H9 (cell line): ENCODE measurements around the gene LZTFL1. TPM values are rescaled to one million over a fixed set of nuclear protein-coding genes. Genes with fewer than 3 reads are reported as not detected.
A peak's percentile ranks its signal among the peaks of the same experiment; 100 is the strongest.

Experiments used
- DNase-seq: peaks from one replicate; pipeline ENCODE4 v3.0.0-alpha.2; 2017
- H2AFZ ChIP-seq: one replicate; pipeline ENCODE4 v1.6.1; 2013; ENCODE audit warnings: mild to moderate bottlenecking, low read length, control low read depth, moderate library complexity
- H2AK5ac ChIP-seq: 2 replicates; pipeline ENCODE4 v1.6.1; 2013; ENCODE audit warnings: low read length, control low read depth, mixed read lengths; ENCODE audit not compliant: insufficient read length
- H2BK120ac ChIP-seq: one replicate; pipeline ENCODE4 v1.6.1; 2013; ENCODE audit warnings: low read depth, mild to moderate bottlenecking, low read length, control low read depth, inconsistent platforms; ENCODE audit not compliant: poor library complexity, severe bottlenecking
- H2BK12ac ChIP-seq: 2 replicates; pipeline ENCODE4 v1.6.1; 2013; ENCODE audit warnings: low read length, control low read depth, mixed read lengths, low read depth; ENCODE audit not compliant: insufficient read length
- H2BK15ac ChIP-seq: 2 replicates; pipeline ENCODE4 v1.6.1; 2013; ENCODE audit warnings: low read depth, low read length, control low read depth
- H2BK20ac ChIP-seq: one replicate; pipeline ENCODE4 v1.6.1; 2013; ENCODE audit warnings: low read depth, mild to moderate bottlenecking, low read length, control low read depth, inconsistent platforms; ENCODE audit not compliant: poor library complexity, severe bottlenecking
- H2BK5ac ChIP-seq: 2 replicates; pipeline ENCODE4 v1.6.1; 2013; ENCODE audit warnings: low read length, control low read depth, mixed read lengths; ENCODE audit not compliant: insufficient read length
- H3K14ac ChIP-seq: 2 replicates; pipeline ENCODE4 v1.6.1; 2013; ENCODE audit warnings: low read length, control low read depth; ENCODE audit not compliant: insufficient read depth
- H3K18ac ChIP-seq: 2 replicates; pipeline ENCODE4 v1.6.1; 2013; ENCODE audit warnings: low read depth, mild to moderate bottlenecking, mixed read lengths, low read length, control low read depth; ENCODE audit not compliant: insufficient read length
- H3K23ac ChIP-seq: 2 replicates; pipeline ENCODE4 v1.6.1; 2013; ENCODE audit warnings: low read length, control low read depth, mixed read lengths, low read depth; ENCODE audit not compliant: insufficient read length
- H3K23me2 ChIP-seq: 2 replicates; pipeline ENCODE4 v1.6.1; 2013; ENCODE audit warnings: low read depth, mild to moderate bottlenecking, mixed read lengths, low read length, control low read depth; ENCODE audit not compliant: insufficient read length, poor library complexity, severe bottlenecking
- H3K27ac ChIP-seq: 2 replicates; pipeline ENCODE4 v1.5.1; 2013; ENCODE audit warnings: low read length, control low read depth, mixed read lengths, low read depth; ENCODE audit not compliant: insufficient read length
- H3K27me3 ChIP-seq: 2 replicates; pipeline ENCODE4 v1.6.1; 2013; ENCODE audit warnings: low read length, control low read depth, inconsistent platforms; ENCODE audit not compliant: insufficient read depth
- H3K4ac ChIP-seq: 2 replicates; pipeline ENCODE4 v1.6.1; 2013; ENCODE audit warnings: low read depth, mild to moderate bottlenecking, control low read depth, inconsistent platforms, low read length, moderate library complexity
- H3K4me1 ChIP-seq: 2 replicates; pipeline ENCODE4 v1.6.1; 2013; ENCODE audit warnings: low read length, control low read depth, inconsistent platforms; ENCODE audit not compliant: insufficient read depth
- H3K4me2 ChIP-seq: 2 replicates; pipeline ENCODE4 v1.6.1; 2013; ENCODE audit warnings: low read length, control low read depth, mixed read lengths; ENCODE audit not compliant: insufficient read length, insufficient read depth
- H3K56ac ChIP-seq: 2 replicates; pipeline ENCODE4 v1.6.1; 2013; ENCODE audit warnings: low read depth, mild to moderate bottlenecking, mixed read lengths, low read length, control low read depth; ENCODE audit not compliant: insufficient read length
- H3K79me1 ChIP-seq: 2 replicates; pipeline ENCODE4 v1.6.1; 2013; ENCODE audit warnings: low read depth, mild to moderate bottlenecking, moderate library complexity, low read length, control low read depth, inconsistent platforms; ENCODE audit not compliant: insufficient read depth, poor library complexity, severe bottlenecking
- H3K79me2 ChIP-seq: 2 replicates; pipeline ENCODE4 v1.6.1; 2013; ENCODE audit warnings: low read length, control low read depth, inconsistent platforms; ENCODE audit not compliant: insufficient read depth
- H3K9ac ChIP-seq: 2 replicates; pipeline ENCODE4 v1.6.1; 2013; ENCODE audit warnings: low read length, control low read depth, mixed read lengths; ENCODE audit not compliant: insufficient read length; ENCODE audit errors: extremely low read depth
- H3K9me3 ChIP-seq: one replicate; pipeline ENCODE4 v1.6.1; 2013; ENCODE audit warnings: low read depth, low read length, inconsistent platforms; ENCODE audit not compliant: control insufficient read depth
- H3T11ph ChIP-seq: one replicate; pipeline ENCODE4 v1.6.1; 2013; ENCODE audit warnings: mild to moderate bottlenecking, low read length, control low read depth, inconsistent platforms
- H4K20me1 ChIP-seq: one replicate; pipeline ENCODE4 v1.6.1; 2013; ENCODE audit not compliant: control insufficient read depth, insufficient read length, insufficient read depth
- H4K5ac ChIP-seq: 2 replicates; pipeline ENCODE4 v1.6.1; 2013; ENCODE audit warnings: low read depth, mild to moderate bottlenecking, mixed read lengths, low read length, control low read depth; ENCODE audit not compliant: insufficient read length
- H4K8ac ChIP-seq: replicated peaks from 2 replicates; pipeline ENCODE4 v1.6.1; 2013; ENCODE audit warnings: low read length, control low read depth, mixed read lengths, low read depth; ENCODE audit not compliant: insufficient read length
- H4K91ac ChIP-seq: 2 replicates; pipeline ENCODE4 v1.6.1; 2013; ENCODE audit warnings: low read depth, mild to moderate bottlenecking, moderate library complexity, mixed read lengths, low read length, control low read depth; ENCODE audit not compliant: insufficient read length
- H3K27ac Mint-ChIP-seq, 3 experiments: 2 replicates in 2 of 3; 3 replicates in 1 of 3; pipeline ENCODE4 v1.8.0; 2020 to 2021; ENCODE audit warnings: mixed read lengths in 3 of 3, mild to moderate bottlenecking in 1 of 3, moderate library complexity in 1 of 3
- H3K27me3 Mint-ChIP-seq: 2 replicates; pipeline ENCODE4 v1.8.0; 2021; ENCODE audit warnings: low read depth, mild to moderate bottlenecking, moderate library complexity, mixed read lengths
- H3K36me3 Mint-ChIP-seq, 3 experiments: 2 replicates in 2 of 3; 3 replicates in 1 of 3; pipeline ENCODE4 v1.8.0; 2020 to 2021; ENCODE audit warnings: low read depth in 3 of 3, mixed read lengths in 3 of 3; ENCODE audit not compliant: insufficient read depth in 1 of 3
- H3K4me1 Mint-ChIP-seq, 2 experiments: 2 replicates each; pipeline ENCODE4 v1.8.0; 2020; ENCODE audit warnings: mixed read lengths in 2 of 2
- H3K4me3 Mint-ChIP-seq, 2 experiments: 2 replicates in 1 of 2; 3 replicates in 1 of 2; pipeline ENCODE4 v1.8.0; 2020 to 2021; ENCODE audit warnings: mild to moderate bottlenecking in 2 of 2, mixed read lengths in 2 of 2, moderate library complexity in 1 of 2
- H3K9me3 Mint-ChIP-seq, 2 experiments: 2 replicates in 1 of 2; 3 replicates in 1 of 2; pipeline ENCODE4 v1.8.0; 2020; ENCODE audit warnings: mild to moderate bottlenecking in 2 of 2, mixed read lengths in 2 of 2, moderate library complexity in 1 of 2
- WGBS: extraction: QIAGEN DNeasy Blood & Tissue Kit; methylation state at CpG from one replicate; pipeline ENCODE4 v1.1.7; 2013; ENCODE audit warnings: missing lambda C conversion rate, low lambda C conversion rate, mixed read lengths; ENCODE audit not compliant: insufficient read length; ENCODE audit errors: extremely low coverage; 5-methylcytosine and 5-hydroxymethylcytosine counted together
- total RNA-seq: library from RNA; stranded (reverse); gene quantifications from 2 replicates; pipeline ENCODE4 v1.2.1, GENCODE V29; 2021
- TF ChIP-seq, protein P1 (sequence below): fragments of 200-600 bp; sonication (generic); conservative IDR thresholded peaks from 3 replicates; pipeline ENCODE4 v1.8.0; 2021; ENCODE audit warnings: antibody characterized with exemption, mild to moderate bottlenecking

The LZTFL1 gene
- total RNA-seq, 1 experiment from 2014 or later: 12.2 TPM

- H3K56ac ChIP-seq: no peak overlapping the region
- TF ChIP-seq, protein P1, sequence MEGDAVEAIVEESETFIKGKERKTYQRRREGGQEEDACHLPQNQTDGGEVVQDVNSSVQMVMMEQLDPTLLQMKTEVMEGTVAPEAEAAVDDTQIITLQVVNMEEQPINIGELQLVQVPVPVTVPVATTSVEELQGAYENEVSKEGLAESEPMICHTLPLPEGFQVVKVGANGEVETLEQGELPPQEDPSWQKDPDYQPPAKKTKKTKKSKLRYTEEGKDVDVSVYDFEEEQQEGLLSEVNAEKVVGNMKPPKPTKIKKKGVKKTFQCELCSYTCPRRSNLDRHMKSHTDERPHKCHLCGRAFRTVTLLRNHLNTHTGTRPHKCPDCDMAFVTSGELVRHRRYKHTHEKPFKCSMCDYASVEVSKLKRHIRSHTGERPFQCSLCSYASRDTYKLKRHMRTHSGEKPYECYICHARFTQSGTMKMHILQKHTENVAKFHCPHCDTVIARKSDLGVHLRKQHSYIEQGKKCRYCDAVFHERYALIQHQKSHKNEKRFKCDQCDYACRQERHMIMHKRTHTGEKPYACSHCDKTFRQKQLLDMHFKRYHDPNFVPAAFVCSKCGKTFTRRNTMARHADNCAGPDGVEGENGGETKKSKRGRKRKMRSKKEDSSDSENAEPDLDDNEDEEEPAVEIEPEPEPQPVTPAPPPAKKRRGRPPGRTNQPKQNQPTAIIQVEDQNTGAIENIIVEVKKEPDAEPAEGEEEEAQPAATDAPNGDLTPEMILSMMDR: no peak
- no peaks in the 10 kb centered on the region for H4K20me1 ChIP-seq
- H3T11ph ChIP-seq: no peak overlapping the region
- no peaks in the 10 kb centered on the region for H3K79me2 ChIP-seq
- H3K27me3 Mint-ChIP-seq: peaks cover 5% of the 10 kb centered on the region
- H3K23me2 ChIP-seq: no peaks in the 10 kb centered on the region
- H3K4ac ChIP-seq: no peak overlapping the region
- H3K9ac ChIP-seq: no peak overlapping the region
- peaks cover 16 to 17% of the 10 kb centered on the region in 2 experiments for H3K4me1 Mint-ChIP-seq
- H3K9me3 Mint-ChIP-seq: no peaks in the 10 kb centered on the region; a peak in 1 of 5 replicates
- H3K27ac ChIP-seq: no peak overlapping the region
- H2BK5ac ChIP-seq: no peak overlapping the region
- peak; percentile 4 for DNase-seq
- no peak overlapping the region for H4K91ac ChIP-seq
- no peak overlapping the region for H2AK5ac ChIP-seq
- no peak overlapping the region for H2AFZ ChIP-seq
- no peak overlapping the region for H3K4me2 ChIP-seq
- H3K4me1 ChIP-seq: no peaks in the 10 kb centered on the region
- H3K4me3 Mint-ChIP-seq: no peak overlapping the region
- H3K27ac Mint-ChIP-seq: peak overlapping the region in 1 of 3 experiments; percentile 44; a peak in 1 of 7 replicates
- no peak overlapping the region for H2BK20ac ChIP-seq
- no peak overlapping the region for H2BK12ac ChIP-seq
- no peak overlapping the region for H4K8ac ChIP-seq
- H2BK15ac ChIP-seq: no peak overlapping the region
- H3K23ac ChIP-seq: no peak overlapping the region
- H3K18ac ChIP-seq: no peak overlapping the region
- no peaks in the 10 kb centered on the region for H3K9me3 ChIP-seq
- no peaks in the 10 kb centered on the region; a peak in 1 of 7 replicates for H3K36me3 Mint-ChIP-seq
- no peaks in the 10 kb centered on the region for H3K27me3 ChIP-seq
- H4K5ac ChIP-seq: no peak overlapping the region
- no peak overlapping the region for H3K14ac ChIP-seq
- WGBS: no CpG with 5 or more reads among the region's 7 CpGs
- H3K79me1 ChIP-seq: no peaks in the 10 kb centered on the region
- H2BK120ac ChIP-seq: no peak overlapping the region
Observed at GRCh38 chr3:45773714-45774449, 68.0 kb downstream of the LZTFL1 start.

Other genes starting within 250 kb of the LZTFL1 start
- 34.6 and 34.8 TPM in 2 replicates for gene LIMD1, start 247.4 kb downstream of the LZTFL1 start, total RNA-seq
- gene SACM1L, start 152.7 kb downstream of the LZTFL1 start, total RNA-seq: 52.8 and 54.7 TPM in 2 replicates
- 0.09 and 0.20 TPM in 2 replicates for gene SLC6A20, start 45.6 kb downstream of the LZTFL1 start, total RNA-seq
- not detected in 2 replicates for gene CCR9, start 44.4 kb upstream of the LZTFL1 start, total RNA-seq
- gene CXCR6, start 101.3 kb upstream of the LZTFL1 start, total RNA-seq: not detected in 2 replicates
- gene FYCO1, start 153.7 kb upstream of the LZTFL1 start, total RNA-seq: 10.4 and 10.6 TPM in 2 replicates
- gene XCR1, start 185.4 kb upstream of the LZTFL1 start, total RNA-seq: not detected in 2 replicates